ENCODE measurements around the gene PRKCQ. TPM values are rescaled to one million over a fixed set of nuclear protein-coding genes. Genes with fewer than 3 reads are reported as not detected.
"Not testable (repeated sequence)": the region's sequence is repeated elsewhere in the genome, so short reads cannot be mapped to it uniquely, and the experiment has no call there.

Gene PRKCQ
- total and polyA plus RNA-seq, 5 donors: 0.05 to 0.25 (median 0.20) TPM

GRCh38 chr10:6439875-6440274, 140.2 kb downstream of the PRKCQ start:
- H3K9me3 ChIP-seq (ENCODE audit: control insufficient read depth, low read length); intact Hi-C loops (cut with DNase I); H3K4me1 ChIP-seq (ENCODE audit: control insufficient read depth, insufficient read depth, low read length); DNase-seq; H3K4me3 ChIP-seq (ENCODE audit: low read length); ATAC-seq; H3K27ac ChIP-seq (ENCODE audit: low read length); H3K27me3 ChIP-seq (ENCODE audit: control insufficient read depth, insufficient read depth): not testable (repeated sequence)
- 77% methylated on average over 4 of the region's 4 CpGs for WGBS

GRCh38 chr10:6431861-6432260, 148.2 kb downstream of the PRKCQ start:
- Histone ChIP-seq H3K27me3 (ENCODE audit: control insufficient read depth, insufficient read depth) (no peaks in the 10 kb centered on the region), H3K4me1 (ENCODE audit: control insufficient read depth, insufficient read depth, low read length) (no peaks in the 10 kb centered on the region), H3K4me3 (ENCODE audit: low read length) (no peak overlapping the region), H3K27ac (ENCODE audit: low read length) (no peak overlapping the region), H3K9me3 (ENCODE audit: control insufficient read depth, low read length) (no peaks in the 10 kb centered on the region)
- no peak for DNase-seq
- 53% methylated on average over 4 of the region's 4 CpGs for WGBS
- ATAC-seq: no peak
- intact Hi-C loops (cut with DNase I): no loop called here

GRCh38 chr10:6431186-6431585, 148.9 kb downstream of the PRKCQ start:
- ATAC-seq (no peak), DNase-seq (no peak)
- H3K27ac ChIP-seq (ENCODE audit: low read length): no peak overlapping the region
- H3K4me3 ChIP-seq (ENCODE audit: low read length): no peak overlapping the region
- H3K27me3 ChIP-seq (ENCODE audit: control insufficient read depth, insufficient read depth): no peaks in the 10 kb centered on the region
- intact Hi-C loops (cut with DNase I): no loop called here
- H3K4me1 ChIP-seq (ENCODE audit: control insufficient read depth, insufficient read depth, low read length): no peaks in the 10 kb centered on the region
- 90% methylated on average over 11 of the region's 11 CpGs for WGBS
- H3K9me3 ChIP-seq (ENCODE audit: control insufficient read depth, low read length): no peaks in the 10 kb centered on the region

GRCh38 chr10:6430423-6430980, 149.6 kb downstream of the PRKCQ start:
- intact Hi-C loops (cut with DNase I): no loop called here
- H3K27me3 ChIP-seq (ENCODE audit: control insufficient read depth, insufficient read depth): no peaks in the 10 kb centered on the region
- ATAC-seq (no peak), DNase-seq (no peak)
- WGBS: 89% methylated on average over 21 of the region's 21 CpGs
- no peak overlapping the region for H3K4me3 ChIP-seq (ENCODE audit: low read length)
- H3K4me1 ChIP-seq (ENCODE audit: control insufficient read depth, insufficient read depth, low read length): no peaks in the 10 kb centered on the region
- no peak overlapping the region for H3K27ac ChIP-seq (ENCODE audit: low read length)
- H3K9me3 ChIP-seq (ENCODE audit: control insufficient read depth, low read length): no peaks in the 10 kb centered on the region

GRCh38 chr10:6427357-6427959, 152.6 kb downstream of the PRKCQ start:
- Histone ChIP-seq H3K27ac (ENCODE audit: low read length) (no peak overlapping the region), H3K9me3 (ENCODE audit: control insufficient read depth, low read length) (no peaks in the 10 kb centered on the region), H3K27me3 (ENCODE audit: control insufficient read depth, insufficient read depth) (no peaks in the 10 kb centered on the region), H3K4me1 (ENCODE audit: control insufficient read depth, insufficient read depth, low read length) (no peaks in the 10 kb centered on the region), H3K4me3 (ENCODE audit: low read length) (no peak overlapping the region)
- no peak for DNase-seq
- WGBS: 90% methylated on average over 10 of the region's 10 CpGs
- intact Hi-C loops (cut with DNase I): no loop called here
- no peak for ATAC-seq

GRCh38 chr10:6426317-6426716, 153.8 kb downstream of the PRKCQ start:
- 90% methylated on average over 6 of the region's 6 CpGs for WGBS
- Histone ChIP-seq H3K4me1 (ENCODE audit: control insufficient read depth, insufficient read depth, low read length) (no peaks in the 10 kb centered on the region), H3K9me3 (ENCODE audit: control insufficient read depth, low read length) (no peaks in the 10 kb centered on the region), H3K27ac (ENCODE audit: low read length) (no peak overlapping the region), H3K27me3 (ENCODE audit: control insufficient read depth, insufficient read depth) (no peaks in the 10 kb centered on the region), H3K4me3 (ENCODE audit: low read length) (no peak overlapping the region)
- DNase-seq (no peak), ATAC-seq (no peak)
- intact Hi-C loops (cut with DNase I): no loop called here

- DNase-seq (no peak), ATAC-seq (no peak)
- no peak overlapping the region for H3K27ac ChIP-seq (ENCODE audit: low read length)
- H3K4me3 ChIP-seq (ENCODE audit: low read length): no peak overlapping the region
- intact Hi-C loops (cut with DNase I): no loop called here
- no peaks in the 10 kb centered on the region for H3K4me1 ChIP-seq (ENCODE audit: control insufficient read depth, insufficient read depth, low read length)
- WGBS: 85% methylated on average over 17 of the region's 17 CpGs
- no peaks in the 10 kb centered on the region for H3K9me3 ChIP-seq (ENCODE audit: control insufficient read depth, low read length)
- H3K27me3 ChIP-seq (ENCODE audit: control insufficient read depth, insufficient read depth): no peaks in the 10 kb centered on the region
Measured at GRCh38 chr10:6423413-6424170, 156.5 kb downstream of the PRKCQ start.

- H3K27me3 ChIP-seq (ENCODE audit: control insufficient read depth, insufficient read depth): no peaks in the 10 kb centered on the region
- H3K9me3 ChIP-seq (ENCODE audit: control insufficient read depth, low read length): no peaks in the 10 kb centered on the region
- DNase-seq (no peak), ATAC-seq (no peak)
- no peak overlapping the region for H3K27ac ChIP-seq (ENCODE audit: low read length)
- intact Hi-C loops (cut with DNase I): no loop called here
- H3K4me1 ChIP-seq (ENCODE audit: control insufficient read depth, insufficient read depth, low read length): no peaks in the 10 kb centered on the region
- H3K4me3 ChIP-seq (ENCODE audit: low read length): no peak overlapping the region
- WGBS: 83% methylated on average over 4 of the region's 4 CpGs
Measured at GRCh38 chr10:6423004-6423403, 157.1 kb downstream of the PRKCQ start.

- 70% methylated on average over 2 of the region's 2 CpGs for WGBS
- H3K9me3 ChIP-seq (ENCODE audit: control insufficient read depth, low read length): no peaks in the 10 kb centered on the region
- H3K27me3 ChIP-seq (ENCODE audit: control insufficient read depth, insufficient read depth): no peaks in the 10 kb centered on the region
- H3K27ac ChIP-seq (ENCODE audit: low read length): no peak overlapping the region
- DNase-seq (no peak), ATAC-seq (no peak)
- intact Hi-C loops (cut with DNase I): loop anchor here in 2 of 4 donors (5.0 to 10.0 kb wide), 2 partner anchors 256 to 259 kb away; no protein-coding TSS in a partner anchor
- H3K4me1 ChIP-seq (ENCODE audit: control insufficient read depth, insufficient read depth, low read length): no peaks in the 10 kb centered on the region
- H3K4me3 ChIP-seq (ENCODE audit: low read length): no peak overlapping the region
Measured at GRCh38 chr10:6418613-6419216, 161.4 kb downstream of the PRKCQ start.

GRCh38 chr10:6418167-6418566, 161.9 kb downstream of the PRKCQ start:
- intact Hi-C loops (cut with DNase I): loop anchor here in 2 of 4 donors (5.0 to 10.0 kb wide), 2 partner anchors 257 to 259 kb away; no protein-coding TSS in a partner anchor
- no peak for ATAC-seq
- H3K27ac ChIP-seq (ENCODE audit: low read length): no peak overlapping the region
- 47% methylated on average over 5 of the region's 5 CpGs for WGBS
- no peak for DNase-seq
- H3K27me3 ChIP-seq (ENCODE audit: control insufficient read depth, insufficient read depth): no peaks in the 10 kb centered on the region
- H3K9me3 ChIP-seq (ENCODE audit: control insufficient read depth, low read length): no peaks in the 10 kb centered on the region
- no peak overlapping the region for H3K4me3 ChIP-seq (ENCODE audit: low read length)
- no peaks in the 10 kb centered on the region for H3K4me1 ChIP-seq (ENCODE audit: control insufficient read depth, insufficient read depth, low read length)
